GM18909 (cell line): ENCODE data around the gene FBXO2.

ENCODE experiments used
- ATAC-seq: cut with Tn5 transposase; IDR thresholded peaks from one replicate; pipeline ENCODE4 v1.9.1; 2021; ENCODE audit warnings: mild to moderate bottlenecking; ENCODE audit not compliant: unreplicated experiment, poor library complexity

FBXO2 gene

GRCh38 chr1:11602424-11602823 is 51.8 kb downstream of the FBXO2 start:
- ATAC-seq = no peak

DNA sequence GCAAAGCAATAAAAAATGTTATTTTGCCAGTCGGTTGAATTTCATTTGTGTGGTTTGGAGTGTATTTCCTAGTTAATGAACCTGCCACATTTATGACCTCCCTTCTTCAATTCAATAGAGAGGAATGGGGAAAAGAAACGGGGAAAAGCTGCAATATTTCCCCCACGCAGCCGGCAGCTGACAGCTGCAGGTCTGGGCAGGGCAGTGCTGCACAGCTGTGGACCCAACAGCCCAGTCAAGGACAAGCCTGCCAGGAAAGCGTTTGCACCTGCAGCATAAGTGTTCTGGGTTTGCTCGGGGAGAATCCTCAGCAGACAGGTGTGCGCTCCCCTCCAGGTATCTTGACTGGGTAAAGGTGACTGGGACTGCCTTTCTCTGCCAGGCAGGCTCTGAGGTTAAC is 53.4 kb downstream of the FBXO2 start:
- ATAC-seq = no peak

- ATAC-seq = no peak
Observed at GRCh38 chr1:11599891-11600576, 54.2 kb downstream of the FBXO2 start.

DNA sequence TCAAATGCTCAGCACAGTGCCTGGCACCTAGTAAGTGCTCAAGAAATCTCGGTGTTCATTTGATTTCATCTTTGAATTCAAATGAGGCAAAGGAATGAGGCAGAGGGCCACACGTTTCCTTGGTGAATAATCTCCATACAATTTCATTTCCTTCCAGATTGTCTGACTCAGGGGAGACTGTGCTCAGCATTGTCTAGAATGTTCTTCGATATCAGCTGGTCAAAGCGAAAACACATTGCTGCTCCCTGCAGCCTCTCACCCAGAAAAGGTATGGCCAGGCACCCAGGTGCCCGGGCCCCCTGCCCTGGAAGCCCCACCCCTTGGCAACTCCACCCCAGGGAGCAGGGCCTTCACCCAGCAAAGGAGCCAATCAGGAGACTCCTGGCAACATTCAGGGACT is 55.8 kb downstream of the FBXO2 start:
- ATAC-seq = no peak
